AG04450 (cell line): ENCODE measurements around the gene TNFRSF4. TPM values are rescaled to one million over a fixed set of nuclear protein-coding genes. Genes with fewer than 3 reads are reported as not detected.

ENCODE experiments used
- CTCF ChIA-PET: fragments of 300-600, 350-600 bp; formaldehyde crosslinking; extraction: SDS; loops from one replicate; lab custom pipeline; 2022; ENCODE audit warnings: antibody characterized with exemption, inconsistent platforms; lab: Charles Lee
- POLR2A ChIA-PET: fragments of 350-600 bp; formaldehyde crosslinking; extraction: SDS; loops from one replicate; lab custom pipeline; 2021; ENCODE audit warnings: antibody characterized with exemption, inconsistent platforms; lab: Yijun Ruan, JAX
- DNase-seq: peaks from one replicate; pipeline ENCODE4 v3.0.0-alpha.2; 2011; ENCODE audit warnings: low read depth, low spot score
- H3K27ac ChIP-seq: one replicate; pipeline ENCODE4 v1.5.1; 2012; ENCODE audit warnings: low read depth, low read length, control low read depth
- H3K27me3 ChIP-seq: one replicate; pipeline ENCODE4 v1.6.0; 2012; ENCODE audit warnings: low read length; ENCODE audit not compliant: control insufficient read depth, insufficient read depth
- H3K4me3 ChIP-seq: 2 replicates; pipeline ENCODE4 v1.5.1; 2011; ENCODE audit warnings: mild to moderate bottlenecking, low read depth, low read length, control low read depth
- H3K9me3 ChIP-seq: 2 replicates; pipeline ENCODE4 v1.5.1; 2012; ENCODE audit warnings: low read length; ENCODE audit not compliant: control insufficient read depth, insufficient read depth
- polyA plus RNA-seq: library from polyadenylated mRNA; depleted of rRNA; stranded (reverse); fragments of >200 nt; gene quantifications from 2 replicates; pipeline ENCODE4 v1.2.3, GENCODE V29; 2011
- TF ChIP-seq, protein P1 (sequence below): IDR thresholded peaks from 2 replicates; pipeline ENCODE4 v1.5.1; 2011; ENCODE audit warnings: low read depth, low read length, control low read depth, inconsistent platforms

Gene TNFRSF4
- polyA plus RNA-seq, 1 experiment: 0.07 TPM

DNA sequence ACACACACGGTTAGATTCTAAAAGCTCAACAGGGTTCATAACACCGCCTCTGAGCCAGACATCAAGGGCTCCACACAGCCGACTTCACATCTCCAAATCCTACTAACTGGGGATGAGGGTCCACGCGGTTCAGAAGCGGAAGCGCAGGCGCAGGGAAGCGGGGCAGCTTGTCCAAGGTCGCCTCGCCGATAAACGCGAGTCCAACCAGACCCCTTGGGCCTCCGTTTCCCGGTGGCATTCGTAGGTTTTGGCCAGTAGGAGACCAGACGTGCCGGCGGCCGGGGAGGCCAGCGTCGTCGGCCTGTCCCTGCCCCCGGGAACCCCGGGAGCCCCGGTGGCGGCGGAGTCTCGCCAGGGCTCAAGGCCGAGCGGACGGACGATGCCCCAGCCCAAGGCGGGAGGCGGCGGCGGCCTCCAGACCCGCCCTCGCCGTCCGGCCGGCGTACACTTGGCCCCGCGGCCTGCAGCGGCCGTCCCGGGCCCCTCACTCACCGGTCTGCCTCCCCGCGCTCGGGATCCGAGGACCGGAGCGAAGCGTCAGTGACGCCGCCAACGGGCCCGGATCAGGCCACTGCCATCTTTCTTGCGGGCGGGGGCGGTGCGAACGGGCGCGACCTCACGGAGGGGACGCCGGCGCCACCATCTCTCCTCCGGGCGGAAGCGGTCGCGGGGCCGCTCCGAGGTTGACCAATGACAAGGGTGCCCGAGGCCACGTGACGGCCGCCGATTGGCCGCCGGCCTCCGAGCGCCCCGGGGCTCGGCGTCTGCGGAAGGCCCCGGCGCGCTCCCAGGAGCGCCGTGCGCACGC, 17.7 kb upstream of the TNFRSF4 start, which contains the start of gene SDF4:
Gene SDF4 (minus strand): TSS at position 602 of the 808 bp plus-strand sequence. CDS start 3,229 bp downstream, outside the sequence.
- TF ChIP-seq, protein P1, sequence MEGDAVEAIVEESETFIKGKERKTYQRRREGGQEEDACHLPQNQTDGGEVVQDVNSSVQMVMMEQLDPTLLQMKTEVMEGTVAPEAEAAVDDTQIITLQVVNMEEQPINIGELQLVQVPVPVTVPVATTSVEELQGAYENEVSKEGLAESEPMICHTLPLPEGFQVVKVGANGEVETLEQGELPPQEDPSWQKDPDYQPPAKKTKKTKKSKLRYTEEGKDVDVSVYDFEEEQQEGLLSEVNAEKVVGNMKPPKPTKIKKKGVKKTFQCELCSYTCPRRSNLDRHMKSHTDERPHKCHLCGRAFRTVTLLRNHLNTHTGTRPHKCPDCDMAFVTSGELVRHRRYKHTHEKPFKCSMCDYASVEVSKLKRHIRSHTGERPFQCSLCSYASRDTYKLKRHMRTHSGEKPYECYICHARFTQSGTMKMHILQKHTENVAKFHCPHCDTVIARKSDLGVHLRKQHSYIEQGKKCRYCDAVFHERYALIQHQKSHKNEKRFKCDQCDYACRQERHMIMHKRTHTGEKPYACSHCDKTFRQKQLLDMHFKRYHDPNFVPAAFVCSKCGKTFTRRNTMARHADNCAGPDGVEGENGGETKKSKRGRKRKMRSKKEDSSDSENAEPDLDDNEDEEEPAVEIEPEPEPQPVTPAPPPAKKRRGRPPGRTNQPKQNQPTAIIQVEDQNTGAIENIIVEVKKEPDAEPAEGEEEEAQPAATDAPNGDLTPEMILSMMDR: no peak
- peaks cover 21% of the 10 kb centered on the region for H3K9me3 ChIP-seq
- CTCF ChIA-PET: interaction anchor here (0.7 to 2.0 kb wide), 4 partner anchors 16 to 109 kb away, joined by 3 to 15 read pairs (median 4); no protein-coding TSS in a partner anchor
- DNase-seq: peak; percentile 90
- POLR2A ChIA-PET: interaction anchor here (1.0 kb wide), 1 partner anchor 42 kb away, joined by 4 read pairs; the partner anchor contains the start of gene UBE2J2
- peak within 1 kb of the TSS; percentile 78 for H3K27ac ChIP-seq
- H3K27me3 ChIP-seq: no peaks in the 10 kb centered on the region
- H3K4me3 ChIP-seq: peak within 1 kb of the TSS; percentile 91

DNA sequence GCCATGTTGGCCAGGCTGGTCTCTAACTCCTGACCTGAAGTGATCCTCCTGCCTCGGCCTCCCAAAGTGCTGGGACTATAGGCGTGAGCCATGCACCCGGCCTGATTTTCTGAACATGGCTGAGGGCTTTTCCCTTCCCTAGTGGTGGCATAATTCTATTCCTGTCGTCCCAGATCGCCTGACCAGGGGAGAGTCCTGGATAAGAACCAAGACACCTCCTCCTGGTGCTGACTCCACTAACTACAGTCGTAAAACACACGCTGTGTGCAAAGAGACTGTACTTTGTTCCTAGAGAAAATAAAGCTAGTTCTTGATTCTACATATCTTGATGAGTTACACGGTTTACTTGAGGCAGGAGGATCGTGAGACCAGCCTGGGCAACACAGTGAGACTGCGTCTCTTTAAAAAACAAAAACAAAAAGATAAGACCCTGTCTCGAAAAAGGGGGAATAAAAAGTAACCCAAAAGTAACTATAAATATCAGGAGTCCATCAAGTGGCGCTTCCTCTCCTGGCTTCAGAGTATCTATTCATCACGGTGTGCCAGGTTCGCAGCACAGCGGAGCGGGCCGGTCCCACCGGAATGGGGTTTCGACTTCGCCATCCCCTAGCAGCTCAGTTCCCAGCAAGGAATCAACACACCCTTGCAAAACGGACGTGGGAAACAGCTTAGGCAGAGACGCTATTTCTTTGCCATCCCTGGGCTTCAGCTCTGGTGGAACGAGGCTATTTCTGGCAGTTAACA, 16.9 kb upstream of the TNFRSF4 start:
- peak overlapping the region; percentile 91 for H3K4me3 ChIP-seq
- POLR2A ChIA-PET: interaction anchor here (1.0 kb wide), 1 partner anchor 43 kb away, joined by 4 read pairs; the partner anchor contains the start of gene UBE2J2
- CTCF ChIA-PET: interaction anchor here (0.7 to 2.0 kb wide), 4 partner anchors 15 to 108 kb away, joined by 3 to 15 read pairs (median 4); no protein-coding TSS in a partner anchor
- H3K27me3 ChIP-seq: no peaks in the 10 kb centered on the region
- H3K27ac ChIP-seq: peak overlapping the region; percentile 78
- TF ChIP-seq, protein P1: peak; percentile 45
- H3K9me3 ChIP-seq: peaks cover 21% of the 10 kb centered on the region
- no peak for DNase-seq

DNA sequence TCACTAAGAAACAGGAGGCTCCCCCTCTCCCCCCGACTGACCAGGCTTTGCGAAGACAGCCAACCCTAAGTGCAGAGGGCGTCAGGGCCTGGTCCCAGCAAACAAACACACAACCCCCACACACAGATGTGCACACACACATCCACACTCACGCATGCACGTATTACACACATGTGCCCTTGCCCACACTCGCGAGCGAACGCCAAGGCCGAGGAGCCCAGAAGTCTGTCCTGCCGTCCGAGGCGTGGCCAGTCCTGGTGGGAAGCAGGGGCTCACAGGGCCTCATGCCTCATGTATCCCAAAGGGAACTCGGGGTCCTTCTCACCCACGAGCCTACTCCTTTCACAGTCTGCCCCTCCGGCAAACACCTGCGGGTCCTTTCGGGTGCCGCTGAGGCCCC, 15.8 kb upstream of the TNFRSF4 start:
- no peak for DNase-seq
- CTCF ChIA-PET: interaction anchor here (1.1 to 2.0 kb wide), 2 partner anchors 107 to 108 kb away, joined by 3 to 15 read pairs; no protein-coding TSS in a partner anchor
- TF ChIP-seq, protein P1: no peak
- Histone ChIP-seq H3K4me3 (0 out of 2 replicates have a peak overlapping the region, but pooled peaks have one; percentile 25), H3K9me3 (peaks cover 21% of the 10 kb centered on the region), H3K27me3 (no peaks in the 10 kb centered on the region), H3K27ac (no peak overlapping the region)
- POLR2A ChIA-PET: no interaction called here

DNA sequence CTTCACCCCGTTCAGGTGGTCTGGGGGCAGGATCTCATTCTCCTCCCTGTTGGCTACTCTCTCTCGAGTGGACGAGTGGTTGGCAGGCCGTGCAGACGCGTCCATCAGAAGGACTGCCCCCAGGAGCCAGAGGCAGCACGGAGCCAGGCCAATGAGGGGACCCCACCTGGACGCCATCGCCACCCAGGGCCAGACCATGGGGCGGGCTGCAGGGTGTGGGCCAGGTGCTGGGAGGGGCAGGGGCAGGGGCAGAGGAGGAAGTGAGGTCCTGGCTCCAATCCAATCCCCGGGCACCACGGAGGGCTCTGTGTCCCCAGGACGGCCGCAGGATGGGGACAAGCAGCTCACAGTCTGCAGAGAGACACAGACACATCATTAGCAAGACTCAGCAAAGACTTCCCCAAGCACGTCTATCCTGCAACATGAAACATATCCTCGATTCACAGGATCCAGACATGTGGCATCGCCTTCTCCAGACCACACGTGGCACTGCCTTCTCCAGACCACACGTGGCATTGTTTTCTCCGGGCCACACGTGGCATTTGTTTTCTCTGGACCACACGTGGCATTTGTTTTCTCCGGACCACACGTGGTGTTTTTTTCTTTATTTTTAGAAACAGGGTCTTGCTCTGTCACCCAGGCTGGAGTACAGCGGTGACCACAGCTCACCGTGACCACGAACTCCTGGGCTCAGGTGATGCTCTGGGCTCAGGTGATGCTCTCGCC, 14.8 kb upstream of the TNFRSF4 start:
- TF ChIP-seq, protein P1: no peak
- POLR2A ChIA-PET: no interaction called here
- CTCF ChIA-PET: interaction anchor here (1.1 kb wide), 1 partner anchor 107 kb away, joined by 3 read pairs; no protein-coding TSS in a partner anchor
- Histone ChIP-seq H3K4me3 (no peak overlapping the region), H3K27ac (no peak overlapping the region), H3K27me3 (no peaks in the 10 kb centered on the region), H3K9me3 (peaks cover 13% of the 10 kb centered on the region)
- DNase-seq: no peak
